ENCODE results near the gene GABPA.

The GABPA gene

GRCh38 chr21:25806060-25806459 is 71.3 kb downstream of the GABPA start:
- H3K36me3 ChIP-seq (ENCODE audit: control insufficient read depth in 2 of 2, insufficient read depth in 2 of 2, low read length in 2 of 2) = no peaks in the 10 kb centered on the region
- H3K4me1 ChIP-seq (ENCODE audit: control insufficient read depth in 2 of 2, insufficient read depth in 2 of 2, low read length in 2 of 2) = no peaks in the 10 kb centered on the region
- H3K9ac ChIP-seq (ENCODE audit: low read depth in 1 of 2, low read length in 2 of 2) = no peak overlapping the region
- H3K9me3 ChIP-seq (ENCODE audit: control insufficient read depth in 2 of 2, low read length in 2 of 2) = no peaks in the 10 kb centered on the region
- no peaks in the 10 kb centered on the region for H3K27me3 ChIP-seq (ENCODE audit: control insufficient read depth in 2 of 2, insufficient read depth in 2 of 2, low read length in 2 of 2)
- no peak overlapping the region for H3K27ac ChIP-seq (ENCODE audit: low read depth in 2 of 2, low read length in 2 of 2)
- H3K4me3 ChIP-seq (ENCODE audit: low read length in 2 of 2) = no peak overlapping the region

- H3K4me3 ChIP-seq (ENCODE audit: low read length in 2 of 2) = no peak overlapping the region
- H3K36me3 ChIP-seq (ENCODE audit: control insufficient read depth in 2 of 2, insufficient read depth in 2 of 2, low read length in 2 of 2) = no peaks in the 10 kb centered on the region
- H3K27me3 ChIP-seq (ENCODE audit: control insufficient read depth in 2 of 2, insufficient read depth in 2 of 2, low read length in 2 of 2) = no peaks in the 10 kb centered on the region
- no peak overlapping the region for H3K27ac ChIP-seq (ENCODE audit: low read depth in 2 of 2, low read length in 2 of 2)
- no peaks in the 10 kb centered on the region for H3K4me1 ChIP-seq (ENCODE audit: control insufficient read depth in 2 of 2, insufficient read depth in 2 of 2, low read length in 2 of 2)
- H3K9me3 ChIP-seq (ENCODE audit: control insufficient read depth in 2 of 2, low read length in 2 of 2) = no peaks in the 10 kb centered on the region
- H3K9ac ChIP-seq (ENCODE audit: low read depth in 1 of 2, low read length in 2 of 2) = no peak overlapping the region
Measured at GRCh38 chr21:25807191-25807590, 72.4 kb downstream of the GABPA start.

- Histone ChIP-seq H3K9me3 (ENCODE audit: control insufficient read depth in 2 of 2, low read length in 2 of 2) (no peaks in the 10 kb centered on the region), H3K4me1 (ENCODE audit: control insufficient read depth in 2 of 2, insufficient read depth in 2 of 2, low read length in 2 of 2) (no peaks in the 10 kb centered on the region), H3K27ac (ENCODE audit: low read depth in 2 of 2, low read length in 2 of 2) (no peak overlapping the region), H3K4me3 (ENCODE audit: low read length in 2 of 2) (no peak overlapping the region), H3K36me3 (ENCODE audit: control insufficient read depth in 2 of 2, insufficient read depth in 2 of 2, low read length in 2 of 2) (no peaks in the 10 kb centered on the region), H3K27me3 (ENCODE audit: control insufficient read depth in 2 of 2, insufficient read depth in 2 of 2, low read length in 2 of 2) (no peaks in the 10 kb centered on the region), H3K9ac (ENCODE audit: low read depth in 1 of 2, low read length in 2 of 2) (no peak overlapping the region)
Measured at GRCh38 chr21:25809013-25809412, 74.2 kb downstream of the GABPA start.

- no peaks in the 10 kb centered on the region for H3K36me3 ChIP-seq (ENCODE audit: control insufficient read depth in 2 of 2, insufficient read depth in 2 of 2, low read length in 2 of 2)
- no peaks in the 10 kb centered on the region for H3K27me3 ChIP-seq (ENCODE audit: control insufficient read depth in 2 of 2, insufficient read depth in 2 of 2, low read length in 2 of 2)
- H3K27ac ChIP-seq (ENCODE audit: low read depth in 2 of 2, low read length in 2 of 2) = no peak overlapping the region
- H3K4me1 ChIP-seq (ENCODE audit: control insufficient read depth in 2 of 2, insufficient read depth in 2 of 2, low read length in 2 of 2) = no peaks in the 10 kb centered on the region
- no peaks in the 10 kb centered on the region for H3K9me3 ChIP-seq (ENCODE audit: control insufficient read depth in 2 of 2, low read length in 2 of 2)
- H3K4me3 ChIP-seq (ENCODE audit: low read length in 2 of 2) = no peak overlapping the region
- no peak overlapping the region for H3K9ac ChIP-seq (ENCODE audit: low read depth in 1 of 2, low read length in 2 of 2)
Measured at GRCh38 chr21:25811186-25811585, 76.4 kb downstream of the GABPA start.

- no peak overlapping the region for H3K9ac ChIP-seq (ENCODE audit: low read depth in 1 of 2, low read length in 2 of 2)
- H3K27ac ChIP-seq (ENCODE audit: low read depth in 2 of 2, low read length in 2 of 2) = no peak overlapping the region
Measured at GRCh38 chr21:25813917-25814316, 79.1 kb downstream of the GABPA start.

GRCh38 chr21:25818121-25818520 is 83.3 kb downstream of the GABPA start:
- Histone ChIP-seq H3K4me3 (ENCODE audit: low read length in 2 of 2) (no peak overlapping the region), H3K27ac (ENCODE audit: low read depth in 2 of 2, low read length in 2 of 2) (no peak overlapping the region), H3K27me3 (ENCODE audit: control insufficient read depth in 2 of 2, insufficient read depth in 2 of 2, low read length in 2 of 2) (no peaks in the 10 kb centered on the region), H3K9ac (ENCODE audit: low read depth in 1 of 2, low read length in 2 of 2) (no peak overlapping the region), H3K36me3 (ENCODE audit: control insufficient read depth in 2 of 2, insufficient read depth in 2 of 2, low read length in 2 of 2) (no peaks in the 10 kb centered on the region), H3K4me1 (ENCODE audit: control insufficient read depth in 2 of 2, insufficient read depth in 2 of 2, low read length in 2 of 2) (no peaks in the 10 kb centered on the region), H3K9me3 (ENCODE audit: control insufficient read depth in 2 of 2, low read length in 2 of 2) (no peaks in the 10 kb centered on the region)

More at GRCh38 chr21:25813917-25814316, 79.1 kb downstream of the GABPA start:
- H3K27me3 ChIP-seq (ENCODE audit: control insufficient read depth in 2 of 2, insufficient read depth in 2 of 2, low read length in 2 of 2) = no peaks in the 10 kb centered on the region
- no peaks in the 10 kb centered on the region for H3K36me3 ChIP-seq (ENCODE audit: control insufficient read depth in 2 of 2, insufficient read depth in 2 of 2, low read length in 2 of 2)
- H3K4me3 ChIP-seq (ENCODE audit: low read length in 2 of 2) = no peak overlapping the region
- H3K9me3 ChIP-seq (ENCODE audit: control insufficient read depth in 2 of 2, low read length in 2 of 2) = no peaks in the 10 kb centered on the region
- H3K4me1 ChIP-seq (ENCODE audit: control insufficient read depth in 2 of 2, insufficient read depth in 2 of 2, low read length in 2 of 2) = no peaks in the 10 kb centered on the region

- Histone ChIP-seq H3K4me3 (ENCODE audit: low read length in 2 of 2) (no peak overlapping the region), H3K9ac (ENCODE audit: low read depth in 1 of 2, low read length in 2 of 2) (no peak overlapping the region), H3K36me3 (ENCODE audit: control insufficient read depth in 2 of 2, insufficient read depth in 2 of 2, low read length in 2 of 2) (no peaks in the 10 kb centered on the region), H3K27me3 (ENCODE audit: control insufficient read depth in 2 of 2, insufficient read depth in 2 of 2, low read length in 2 of 2) (no peaks in the 10 kb centered on the region), H3K27ac (ENCODE audit: low read depth in 2 of 2, low read length in 2 of 2) (no peak overlapping the region), H3K4me1 (ENCODE audit: control insufficient read depth in 2 of 2, insufficient read depth in 2 of 2, low read length in 2 of 2) (no peaks in the 10 kb centered on the region), H3K9me3 (ENCODE audit: control insufficient read depth in 2 of 2, low read length in 2 of 2) (no peaks in the 10 kb centered on the region)
Measured at GRCh38 chr21:25818551-25818950, 83.8 kb downstream of the GABPA start.

Data from mucosa of rectum (tissue), 2 donors.